HG03175 (cell line): ENCODE data around the gene PIK3C2A.

Experiments used
- ATAC-seq: cut with Tn5 transposase; IDR thresholded peaks from one replicate; pipeline ENCODE4 v1.9.1; 2021; ENCODE audit warnings: mild to moderate bottlenecking, moderate library complexity; ENCODE audit not compliant: unreplicated experiment

The PIK3C2A gene

DNA sequence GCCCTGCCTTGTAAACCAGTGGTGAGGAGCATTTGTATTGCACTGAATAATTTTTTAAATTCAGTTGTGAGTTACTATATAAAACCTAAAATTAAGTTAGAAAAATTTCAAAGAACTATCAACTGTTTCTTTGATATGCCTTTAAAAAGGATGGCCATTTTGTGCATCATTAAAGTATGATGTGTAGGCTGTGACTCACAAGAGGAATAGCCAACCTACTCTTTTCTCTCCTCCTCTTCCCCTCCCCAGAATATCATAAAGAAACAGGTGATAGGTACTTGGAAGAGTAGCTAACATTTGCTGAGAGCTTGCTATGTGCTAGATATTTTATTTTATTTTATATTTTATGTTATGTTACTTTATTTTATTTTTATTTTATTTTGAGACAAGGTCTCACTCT is 10.6 kb upstream of the PIK3C2A start:
- no peak for ATAC-seq

- no peak for ATAC-seq
These were observed 9.6 kb upstream of the PIK3C2A start for GRCh38 chr11:17217401-17217800.

DNA sequence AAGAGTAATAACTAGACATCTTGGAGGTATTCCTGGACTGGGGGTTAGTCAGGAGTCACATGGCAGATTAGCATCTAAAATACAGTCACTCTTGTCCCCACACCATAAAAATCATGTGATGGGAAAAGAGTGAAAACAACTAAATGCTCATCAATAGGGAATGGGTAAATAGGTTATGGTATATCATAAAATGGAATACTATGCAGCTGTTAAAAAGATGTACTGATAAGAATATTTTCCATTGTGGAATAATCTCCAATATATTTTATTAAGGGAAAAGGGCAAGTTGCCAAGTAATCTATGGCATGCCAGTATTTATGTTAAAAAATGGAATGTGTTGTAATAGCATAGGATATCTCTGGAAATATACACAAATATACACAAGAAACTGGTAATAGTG is 6.6 kb upstream of the PIK3C2A start:
- no peak for ATAC-seq

GRCh38 chr11:17211286-17211685 is 3.5 kb upstream of the PIK3C2A start:
- ATAC-seq: no peak

DNA sequence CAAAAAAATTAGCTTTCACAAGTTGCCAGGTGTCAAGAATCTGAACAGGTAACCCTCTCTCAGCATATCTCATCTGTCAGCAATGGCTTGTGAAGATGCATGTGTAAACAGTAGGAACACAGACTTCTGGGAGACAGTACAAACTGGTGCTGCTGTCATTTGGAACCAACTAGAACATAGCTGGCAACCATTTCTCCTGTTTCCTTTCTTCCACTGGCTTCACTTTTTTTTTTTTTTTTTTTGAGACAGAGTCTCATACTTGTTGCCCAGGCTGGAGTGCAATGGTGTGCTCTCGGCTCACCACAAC is 2.1 kb upstream of the PIK3C2A start:
- no peak for ATAC-seq

GRCh38 chr11:17208257-17208999 is 642 bp upstream of the PIK3C2A start:
- peak; percentile 69 for ATAC-seq

GRCh38 chr11:17206463-17206862 is 1.3 kb downstream of the PIK3C2A start:
- ATAC-seq: no peak

GRCh38 chr11:17197431-17197898 is 10.3 kb downstream of the PIK3C2A start:
- ATAC-seq: no peak

DNA sequence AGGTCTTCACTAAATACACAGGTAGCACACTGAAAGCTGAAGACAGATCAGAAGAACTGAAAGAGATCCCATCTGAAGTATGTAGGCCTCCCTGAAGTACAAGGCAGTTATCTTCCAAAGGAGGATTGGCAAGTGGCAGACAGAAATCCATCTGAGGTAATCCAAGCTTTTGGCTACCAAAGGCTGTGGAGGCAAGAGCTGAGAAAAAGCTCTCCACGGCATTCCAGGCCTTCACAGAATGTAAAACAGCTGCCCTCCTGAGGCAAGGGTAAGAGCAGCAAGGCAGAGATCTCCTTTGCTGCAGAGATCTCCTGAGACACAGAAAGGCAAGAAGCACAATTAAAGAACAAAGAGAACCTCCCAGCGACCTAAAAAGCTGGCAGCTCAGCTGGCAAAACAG is 19.1 kb downstream of the PIK3C2A start:
- no peak for ATAC-seq

GRCh38 chr11:17186932-17187692 is 20.7 kb downstream of the PIK3C2A start:
- ATAC-seq: no peak

GRCh38 chr11:17185938-17186337 is 21.8 kb downstream of the PIK3C2A start:
- no peak for ATAC-seq

GRCh38 chr11:17184882-17185587 is 22.8 kb downstream of the PIK3C2A start:
- no peak for ATAC-seq

GRCh38 chr11:17183836-17184235 is 23.9 kb downstream of the PIK3C2A start:
- no peak for ATAC-seq

DNA sequence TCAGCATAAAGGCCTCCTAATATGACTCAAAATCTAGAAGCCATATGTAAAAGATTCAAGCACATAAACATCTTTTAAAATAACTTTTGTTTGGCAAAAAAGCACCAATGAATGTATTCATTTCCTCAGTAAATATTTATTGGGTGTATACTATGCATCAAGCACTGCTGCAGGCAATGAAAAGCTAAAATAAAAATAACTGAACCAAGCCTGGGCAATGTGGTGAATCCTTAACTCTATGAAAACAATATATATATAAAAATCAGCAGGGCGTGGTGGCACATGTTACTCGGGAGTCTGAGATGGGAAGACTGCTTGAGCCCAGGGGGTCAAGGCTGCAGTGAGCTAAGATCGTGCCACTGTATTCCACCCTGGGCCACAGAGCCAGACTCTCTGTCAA is 27.8 kb downstream of the PIK3C2A start:
- ATAC-seq: no peak

DNA sequence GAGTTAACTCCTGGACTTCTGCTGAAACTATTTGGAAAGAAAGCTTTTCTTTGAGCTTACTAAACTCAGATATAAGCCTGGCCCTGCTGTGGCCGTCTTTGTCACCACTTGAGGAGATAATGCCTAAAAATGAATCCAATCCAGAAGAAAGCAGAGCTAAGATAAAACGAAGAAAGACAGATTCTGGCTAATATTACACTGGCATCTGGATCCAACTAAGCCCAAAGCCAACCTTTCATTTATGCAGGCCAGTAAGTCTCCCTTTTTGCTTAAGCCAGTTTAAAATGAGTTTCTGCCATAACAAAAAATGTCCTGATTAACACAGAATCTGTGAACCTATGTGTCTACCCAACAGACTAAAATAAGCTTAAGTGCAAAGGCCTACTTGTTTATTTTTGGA is 34.5 kb downstream of the PIK3C2A start:
- ATAC-seq: no peak

DNA sequence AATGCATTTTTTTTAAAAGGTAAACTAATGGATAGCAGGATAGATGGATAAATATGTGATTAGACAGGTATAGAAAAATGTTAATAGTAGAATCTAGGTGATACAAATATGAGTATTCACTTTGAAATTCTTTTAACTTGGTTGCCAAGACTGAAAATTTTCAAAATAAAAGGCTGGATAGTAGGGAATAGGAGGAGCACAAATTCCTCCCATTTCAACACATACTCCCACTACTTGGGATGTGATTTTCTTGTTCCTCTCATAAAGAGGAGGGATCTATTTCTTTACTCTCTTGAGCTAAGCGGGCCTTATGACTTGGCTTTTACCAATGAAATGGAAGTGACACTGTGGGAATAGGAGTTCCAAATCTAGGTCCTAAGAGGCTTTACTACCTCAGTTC is 35.9 kb downstream of the PIK3C2A start:
- no peak for ATAC-seq

DNA sequence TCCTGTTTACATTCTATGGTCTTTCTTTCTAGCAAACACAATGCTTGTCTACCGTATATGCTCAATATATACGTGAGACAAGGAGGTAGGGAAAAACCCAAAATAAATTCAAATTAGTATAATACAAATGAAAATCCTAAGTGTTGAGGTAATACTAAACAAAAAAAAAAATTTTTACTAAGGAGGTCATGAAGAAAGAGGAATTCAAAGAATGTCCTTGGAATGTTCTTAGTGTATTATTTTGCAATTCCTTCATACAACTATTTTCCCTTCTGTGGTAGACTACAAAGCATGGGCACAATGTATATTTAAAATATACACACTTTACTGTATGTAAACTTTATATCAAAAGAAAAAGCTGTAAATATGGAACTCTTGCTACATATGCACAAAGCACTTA is 36.4 kb downstream of the PIK3C2A start:
- no peak for ATAC-seq

GRCh38 chr11:17169876-17170275 is 37.9 kb downstream of the PIK3C2A start:
- ATAC-seq: no peak

DNA sequence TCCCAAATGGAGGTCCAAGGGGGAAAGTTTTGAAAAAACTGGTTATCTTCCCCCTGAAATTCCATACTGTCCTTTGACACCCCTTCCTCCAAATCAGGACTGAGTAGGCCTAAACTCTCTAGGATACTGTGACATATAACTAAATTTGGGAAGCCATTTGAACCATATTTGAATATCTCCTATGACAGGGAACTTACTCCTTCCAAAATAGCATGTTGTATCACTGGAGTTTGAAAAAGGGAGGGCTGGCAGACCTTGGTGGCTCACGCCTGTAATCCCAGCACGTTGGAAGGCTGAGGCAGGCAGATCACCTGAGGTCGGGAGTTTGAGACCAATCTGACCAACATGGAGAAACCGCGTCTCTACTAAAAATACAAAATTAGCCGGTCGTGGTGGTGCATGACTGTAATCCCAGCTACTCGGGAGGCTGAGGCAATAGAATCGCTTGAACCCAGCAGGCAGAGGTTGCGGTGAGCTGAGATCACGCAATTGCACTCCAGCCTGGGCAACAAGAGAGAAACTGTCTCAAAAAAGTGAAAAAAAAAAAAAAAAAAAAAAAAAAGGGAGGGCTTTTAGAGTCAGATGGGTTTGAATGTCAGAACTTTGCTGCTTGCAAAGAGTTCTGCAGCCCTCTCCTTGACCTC is 42.4 kb downstream of the PIK3C2A start:
- no peak for ATAC-seq

DNA sequence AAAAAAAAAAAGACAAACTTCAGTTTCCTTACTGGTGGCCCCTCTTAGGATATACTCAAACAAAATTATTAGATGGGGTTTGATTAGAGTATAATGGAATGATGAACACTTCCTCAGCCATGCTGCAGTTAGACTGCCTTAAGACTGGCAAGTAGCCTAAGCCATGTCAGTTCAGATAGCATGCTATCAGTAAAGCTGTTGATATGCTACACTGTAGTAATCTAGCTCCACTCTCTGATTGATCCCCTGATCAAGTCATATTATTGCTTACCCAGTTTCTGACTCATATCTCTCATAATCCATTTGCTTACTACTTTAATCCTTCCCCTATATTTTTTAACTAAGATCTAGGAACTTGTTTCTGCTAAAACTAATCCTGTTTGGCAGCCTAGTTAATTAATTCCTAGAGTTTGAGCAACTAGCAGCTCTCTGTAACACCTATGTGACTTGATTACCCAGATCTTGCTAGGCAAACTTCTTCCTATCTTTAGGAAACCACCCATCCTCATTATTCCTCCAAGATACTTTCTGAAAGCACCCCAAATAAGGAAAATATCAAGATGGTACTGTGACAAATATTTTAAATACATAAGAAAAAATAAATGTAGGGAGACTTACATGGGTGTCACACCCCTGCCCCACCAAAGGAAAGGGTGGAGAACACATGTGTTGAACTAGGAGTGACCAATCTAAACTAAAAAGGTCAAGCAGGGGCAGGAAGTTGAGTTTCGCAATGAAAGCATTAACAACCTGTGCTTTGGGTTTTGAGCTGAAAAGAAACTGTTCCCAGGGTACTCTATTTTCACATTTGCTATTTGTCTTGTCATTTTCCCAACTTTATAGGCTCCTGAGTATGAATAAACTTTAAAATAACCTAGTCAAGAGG is 43.2 kb downstream of the PIK3C2A start:
- no peak for ATAC-seq
